OCI-LY7 (cell line): ENCODE measurements around the gene FNDC3A. TPM values are rescaled to one million over a fixed set of nuclear protein-coding genes. Genes with fewer than 3 reads are reported as not detected.

Experiments
- BruUV-seq: library from RNA; stranded (reverse); fragments of 400-500 nt; replicated peaks from 2 replicates; lab custom pipeline; 2021; lab: Mats Ljungman, UMichigan
- CTCF ChIA-PET: fragments of 300-600 bp; sonication (Branson Sonifier 250); formaldehyde crosslinking; loops from one replicate; lab custom pipeline; 2022; ENCODE audit warnings: antibody characterized with exemption; ENCODE audit not compliant: unreplicated experiment; lab: Charles Lee
- POLR2A ChIA-PET: fragments of 300-600 bp; sonication (Branson Sonifier 250); formaldehyde crosslinking; loops from one replicate; lab custom pipeline; 2022; ENCODE audit warnings: antibody characterized with exemption; lab: Charles Lee
- DNase-seq: peaks from one replicate; pipeline ENCODE4 v3.0.0-alpha.2; 2015; ENCODE audit warnings: low spot score
- H2AFZ ChIP-seq: fragments of 200-600 bp; sonication (generic), shearing (Covaris generic); 2 replicates; pipeline ENCODE4 v1.6.1; 2014; ENCODE audit warnings: mild to moderate bottlenecking, antibody characterized with exemption, low read length, moderate library complexity
- H3K27ac ChIP-seq: fragments of 200-600 bp; sonication (generic); 2 replicates; pipeline ENCODE4 v1.5.1; 2014; ENCODE audit warnings: mixed run types, low read depth, mild to moderate bottlenecking, moderate library complexity, low read length, inconsistent platforms; ENCODE audit not compliant: poor library complexity, severe bottlenecking
- H3K36me3 ChIP-seq: fragments of 200-600 bp; sonication (generic); 2 replicates; pipeline ENCODE4 v1.6.1; 2014; ENCODE audit warnings: mild to moderate bottlenecking, antibody characterized with exemption, low read length, moderate library complexity, mixed read lengths; ENCODE audit not compliant: insufficient read depth
- H3K4me1 ChIP-seq: fragments of 200-600 bp; sonication (generic); 2 replicates; pipeline ENCODE4 v1.5.1; 2014; ENCODE audit warnings: mild to moderate bottlenecking, low read length; ENCODE audit not compliant: insufficient read depth, poor library complexity, severe bottlenecking
- H3K4me2 ChIP-seq: fragments of 200-600 bp; sonication (generic); 2 replicates; pipeline ENCODE4 v1.6.1; 2014; ENCODE audit warnings: mild to moderate bottlenecking, low read length
- H3K4me3 ChIP-seq: fragments of 200-600 bp; sonication (generic); 2 replicates; pipeline ENCODE4 v1.5.1; 2014; ENCODE audit warnings: mild to moderate bottlenecking, low read depth, low read length; ENCODE audit not compliant: poor library complexity, severe bottlenecking
- H3K79me2 ChIP-seq: fragments of 200-600 bp; sonication (generic); 2 replicates; pipeline ENCODE4 v1.6.1; 2016; ENCODE audit warnings: low read depth, mild to moderate bottlenecking, low read length, moderate library complexity, mixed read lengths; ENCODE audit not compliant: insufficient read depth
- H3K9me2 ChIP-seq: fragments of 200-600 bp; sonication (generic); 2 replicates; pipeline ENCODE4 v1.6.1; 2016; ENCODE audit warnings: mild to moderate bottlenecking, low read length, mixed read lengths; ENCODE audit not compliant: insufficient read depth
- H3K9me3 ChIP-seq: fragments of 200-600 bp; sonication (generic); 2 replicates; pipeline ENCODE4 v1.6.1; 2014; ENCODE audit warnings: mild to moderate bottlenecking, mixed run types, low read length, mixed read lengths
- H4K20me1 ChIP-seq: fragments of 200-600 bp; sonication (generic); 2 replicates; pipeline ENCODE4 v1.6.1; 2014; ENCODE audit warnings: mild to moderate bottlenecking, antibody characterized with exemption, low read length, moderate library complexity, mixed read lengths; ENCODE audit not compliant: insufficient read depth
- CTCF ChIP-seq: fragments of 200-600 bp; sonication (generic); conservative IDR thresholded peaks from 2 replicates; pipeline ENCODE4 v1.5.1; 2014; ENCODE audit warnings: mild to moderate bottlenecking, antibody characterized with exemption, low read length, moderate library complexity, mixed read lengths
- EZH2phosphoT487 ChIP-seq: fragments of 200-600 bp; sonication (generic); IDR thresholded peaks from 2 replicates; pipeline ENCODE4 v1.6.1; 2018; ENCODE audit warnings: low read depth, borderline replicate concordance, mild to moderate bottlenecking, mixed run types, antibody characterized with exemption, low read length, moderate library complexity, mixed read lengths
- intact Hi-C: fragments of 100-400 bp; cut with micrococcal nuclease; formaldehyde crosslinking; loops from one replicate; pipeline ENCODE4 v1.10.0; 2022; ENCODE audit not compliant: unreplicated experiment
- total RNA-seq, 2 experiments: library from RNA; depleted of rRNA in 1 of 2; stranded (reverse); fragments of >200 nt in 1 of 2; shearing (Covaris generic) in 1 of 2; gene quantifications; 2 replicates each; pipeline ENCODE4 v1.2.3, GENCODE V29; 2014 to 2022

Gene FNDC3A
- total RNA-seq, 2 experiments from 2014 or later, result 38.7 to 59.6 TPM

- no peaks in the 10 kb centered on the region for H4K20me1 ChIP-seq
- peak overlapping the region; percentile 91 for H3K27ac ChIP-seq
- peak; percentile 93 for DNase-seq
- H3K9me2 ChIP-seq, result no peaks in the 10 kb centered on the region
- H3K9me3 ChIP-seq, result peaks cover 4% of the 10 kb centered on the region; the same call in 1 of the 2 replicates
- H2AFZ ChIP-seq, result no peak overlapping the region
- peak overlapping the region; percentile 83 for H3K4me2 ChIP-seq
- TF ChIP-seq EZH2phosphoT487, result no peak
- TF ChIP-seq CTCF, result no peak
- H3K36me3 ChIP-seq, result peaks cover 15% of the 10 kb centered on the region; the same call in 1 of the 2 replicates
- intact Hi-C loops, result loop anchor here (5.0 to 10.0 kb wide), 4 partner anchors 132 to 675 kb away; partner anchors contain the start of gene RB1
- peaks cover 52% of the 10 kb centered on the region for H3K4me1 ChIP-seq
- CTCF ChIA-PET, result no interaction called here
- H3K79me2 ChIP-seq, result peaks cover 79% of the 10 kb centered on the region
- POLR2A ChIA-PET, result interaction anchor here (0.6 to 2.3 kb wide), 8 partner anchors 9 to 943 kb away, joined by 4 to 8 read pairs (median 4); no protein-coding TSS in a partner anchor
- no TSS peak for BruUV-seq
- H3K4me3 ChIP-seq, result peak overlapping the region; percentile 89
Observed at GRCh38 chr13:48979892-48980291, 4.2 kb downstream of the FNDC3A start.

- no TSS peak for BruUV-seq
- DNase-seq, result no peak
- Histone ChIP-seq H3K4me1 (peaks cover 44% of the 10 kb centered on the region), H3K36me3 (peaks cover 19% of the 10 kb centered on the region), H3K9me3 (peaks cover 4% of the 10 kb centered on the region; the same call in 1 of the 2 replicates), H3K4me3 (no peak overlapping the region), H3K27ac (no peak overlapping the region), H4K20me1 (no peaks in the 10 kb centered on the region), H2AFZ (no peak overlapping the region), H3K79me2 (peaks cover 92% of the 10 kb centered on the region), H3K9me2 (no peaks in the 10 kb centered on the region), H3K4me2 (no peak overlapping the region)
- intact Hi-C loops, result no loop called here
- POLR2A ChIA-PET, result interaction anchor here (1.1 kb wide), 1 partner anchor 39 kb away, joined by 7 read pairs; no protein-coding TSS in a partner anchor
- CTCF ChIA-PET, result no interaction called here
- no peak for TF ChIP-seq EZH2phosphoT487
- no peak for TF ChIP-seq CTCF
Observed at GRCh38 chr13:48983331-48983730, 7.6 kb downstream of the FNDC3A start.

- ChIA-PET CTCF (no interaction called here), POLR2A (interaction anchor here (1.2 kb wide), 1 partner anchor 11 kb away, joined by 4 read pairs; no protein-coding TSS in a partner anchor)
- Histone ChIP-seq H3K9me2 (no peaks in the 10 kb centered on the region), H3K27ac (no peak overlapping the region), H3K4me3 (no peak overlapping the region), H3K9me3 (peaks cover 10% of the 10 kb centered on the region; the same call in 1 of the 2 replicates), H3K36me3 (peaks cover 31% of the 10 kb centered on the region), H3K4me2 (no peak overlapping the region), H3K79me2 (peaks cover 85% of the 10 kb centered on the region), H3K4me1 (peaks cover 20% of the 10 kb centered on the region), H4K20me1 (no peaks in the 10 kb centered on the region), H2AFZ (no peak overlapping the region)
- no peak for DNase-seq
- intact Hi-C loops, result no loop called here
- no TSS peak for BruUV-seq
- TF ChIP-seq EZH2phosphoT487, result no peak
- no peak for TF ChIP-seq CTCF
Observed at GRCh38 chr13:48985756-48986155, 10.0 kb downstream of the FNDC3A start.
